GM18861 (cell line): ENCODE measurements around the gene CTAGE8.
A peak's percentile ranks its signal among the peaks of the same experiment; 100 is the strongest.
"Not testable (repeated sequence)": the region's sequence is repeated elsewhere in the genome, so short reads cannot be mapped to it uniquely, and the experiment has no call there.

ENCODE experiments used
- ATAC-seq: cut with Tn5 transposase; IDR thresholded peaks from one replicate; pipeline ENCODE4 v1.9.1; 2021; ENCODE audit not compliant: unreplicated experiment

CTAGE8 gene, protein sequence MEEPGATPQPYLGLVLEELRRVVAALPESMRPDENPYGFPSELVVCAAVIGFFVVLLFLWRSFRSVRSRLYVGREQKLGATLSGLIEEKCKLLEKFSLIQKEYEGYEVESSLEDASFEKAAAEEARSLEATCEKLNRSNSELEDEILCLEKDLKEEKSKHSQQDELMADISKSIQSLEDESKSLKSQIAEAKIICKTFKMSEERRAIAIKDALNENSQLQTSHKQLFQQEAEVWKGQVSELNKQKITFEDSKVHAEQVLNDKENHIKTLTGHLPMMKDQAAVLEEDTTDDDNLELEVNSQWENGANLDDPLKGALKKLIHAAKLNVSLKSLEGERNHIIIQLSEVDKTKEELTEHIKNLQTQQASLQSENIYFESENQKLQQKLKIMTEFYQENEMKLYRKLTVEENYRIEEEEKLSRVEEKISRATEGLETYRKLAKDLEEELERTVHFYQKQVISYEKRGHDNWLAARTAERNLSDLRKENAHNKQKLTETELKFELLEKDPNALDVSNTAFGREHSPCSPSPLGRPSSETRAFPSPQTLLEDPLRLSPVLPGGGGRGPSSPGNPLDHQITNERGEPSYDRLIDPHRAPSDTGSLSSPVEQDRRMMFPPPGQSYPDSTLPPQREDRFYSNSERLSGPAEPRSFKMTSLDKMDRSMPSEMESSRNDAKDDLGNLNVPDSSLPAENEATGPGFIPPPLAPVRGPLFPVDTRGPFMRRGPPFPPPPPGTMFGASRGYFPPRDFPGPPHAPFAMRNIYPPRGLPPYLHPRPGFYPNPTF

DNA sequence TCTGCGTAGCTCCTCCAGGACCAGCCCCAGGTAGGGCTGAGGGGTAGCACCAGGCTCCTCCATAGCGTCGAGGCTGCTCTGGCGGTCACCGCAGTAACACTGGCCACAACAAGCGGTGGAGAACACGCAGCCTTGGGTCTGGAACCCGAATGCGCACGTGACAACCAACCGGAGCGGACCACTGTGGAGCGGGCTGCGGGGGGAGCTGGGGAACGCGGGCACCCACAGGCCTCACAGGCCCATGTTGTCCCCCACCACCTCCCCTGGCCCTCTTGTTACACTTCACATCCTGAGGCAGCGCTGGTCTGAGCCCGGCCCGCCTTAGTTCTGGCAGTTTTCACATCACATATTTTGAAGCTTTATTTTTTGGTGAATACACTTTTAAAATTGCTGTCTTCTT, at the start of gene CTAGE8:
CTAGE8 (minus strand) TSS at position 101 of the 400 bp plus-strand sequence; CDS start at position 63, 38 bp downstream.
- not testable (repeated sequence) for ATAC-seq

DNA sequence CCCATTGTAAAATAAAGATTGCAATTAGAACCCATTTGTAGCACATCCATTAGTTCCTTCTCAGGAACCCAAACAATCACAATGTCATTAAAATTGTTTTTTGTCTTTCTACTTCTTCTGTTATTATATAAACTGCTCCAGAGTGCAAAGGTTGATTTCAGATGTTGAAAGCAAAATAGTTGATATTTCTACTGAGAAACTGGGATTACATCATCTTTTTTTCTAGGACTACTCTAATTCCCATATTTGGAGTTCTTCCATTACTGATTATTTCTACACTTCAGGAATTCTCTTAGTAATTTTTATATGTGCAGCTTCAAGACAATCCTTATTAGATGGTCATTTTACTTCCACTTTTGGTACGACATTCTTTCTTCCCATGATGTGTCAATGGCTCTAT, 48.4 kb upstream of the CTAGE8 start:
- ATAC-seq = not testable (repeated sequence)

DNA sequence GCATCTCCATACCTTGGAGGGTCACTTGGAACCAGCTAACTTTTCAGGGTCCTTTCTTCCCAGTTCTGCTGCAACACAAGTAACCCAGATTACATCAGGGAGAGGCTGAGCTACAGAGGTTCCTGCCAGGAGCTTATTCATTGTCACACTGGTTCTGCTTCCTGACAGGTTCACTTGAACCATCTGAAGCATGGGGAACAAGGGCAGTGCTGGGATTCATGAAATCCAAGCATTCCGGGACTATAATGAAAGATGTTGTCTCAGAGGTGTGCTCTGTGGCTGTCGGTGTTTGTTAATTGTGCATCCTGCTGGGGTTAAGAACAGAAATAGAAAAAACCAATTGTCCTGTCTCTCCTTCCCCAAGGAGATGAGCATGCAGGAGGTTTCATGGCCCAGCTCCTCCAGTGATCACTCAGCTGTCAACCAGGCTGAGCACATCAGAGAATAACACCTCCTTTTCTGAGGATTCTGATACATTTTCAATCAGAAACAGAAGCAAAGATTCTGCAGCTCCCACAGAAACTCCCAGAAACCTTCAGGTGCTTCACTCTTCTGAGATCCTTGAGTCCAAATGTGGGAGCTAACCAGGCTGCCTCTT, 42.9 kb upstream of the CTAGE8 start, which contains the start of gene OR2A1:
OR2A1 (plus strand) TSS at position 548 of the 598 bp plus-strand sequence. CDS start 5,706 bp downstream, outside the sequence.
- ATAC-seq = not testable (repeated sequence)

DNA sequence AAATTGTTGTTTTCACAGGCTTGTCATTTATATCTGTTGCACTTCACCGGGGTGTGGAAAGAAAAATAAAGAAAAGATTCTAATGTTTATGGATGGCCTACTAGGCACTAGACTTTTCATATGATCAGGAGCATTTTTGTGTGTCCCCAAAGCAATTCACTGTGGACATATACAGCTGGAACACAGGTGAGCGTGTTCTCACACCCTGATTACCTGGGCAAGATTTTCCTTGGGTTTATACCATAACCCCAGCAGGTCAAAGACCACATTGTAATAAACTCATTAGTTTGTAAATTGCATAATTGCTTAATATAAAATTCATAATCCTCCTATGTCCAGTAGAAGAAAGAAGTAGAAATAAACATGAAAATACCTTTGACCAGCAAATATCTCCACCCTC, 42.1 kb upstream of the CTAGE8 start:
- not testable (repeated sequence) for ATAC-seq

DNA sequence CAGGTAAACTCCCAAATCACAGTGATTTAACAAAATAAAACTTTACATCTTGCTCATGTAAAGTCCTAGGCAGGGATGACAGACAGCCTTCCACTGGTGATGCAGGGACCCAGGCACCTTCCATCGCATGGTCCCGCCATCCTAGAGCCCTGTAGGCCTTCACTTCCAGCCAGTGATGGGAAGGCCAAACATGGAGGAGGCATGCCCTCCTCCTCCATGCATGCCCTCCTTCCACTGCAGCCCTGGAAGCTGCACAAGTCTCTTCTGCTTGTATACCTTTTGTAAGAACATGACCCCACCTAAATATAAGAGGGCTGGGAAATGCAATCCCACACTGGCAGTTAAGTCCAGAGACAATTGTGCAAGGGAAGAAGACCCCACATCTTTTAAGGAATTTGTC, 40.6 kb upstream of the CTAGE8 start:
- ATAC-seq = not testable (repeated sequence)

DNA sequence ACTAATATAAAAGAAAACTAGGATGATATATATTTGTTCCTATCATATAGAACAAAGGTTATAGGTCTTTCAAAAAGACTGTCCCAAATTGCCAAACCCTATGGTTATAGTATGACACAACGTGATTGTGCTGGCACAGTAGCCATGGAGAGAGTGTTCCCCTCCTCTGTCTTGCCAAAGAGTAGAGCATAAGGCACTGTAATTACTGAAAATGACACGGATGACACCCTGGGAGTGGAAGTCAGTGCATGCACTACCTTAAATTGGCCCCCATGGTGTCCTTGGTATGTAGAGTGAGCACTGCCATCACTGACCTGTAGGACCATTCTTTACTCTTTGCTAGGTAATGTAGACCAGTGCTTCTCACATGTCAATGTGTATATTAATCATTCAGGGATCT, 36.1 kb upstream of the CTAGE8 start:
- ATAC-seq = not testable (repeated sequence)

DNA sequence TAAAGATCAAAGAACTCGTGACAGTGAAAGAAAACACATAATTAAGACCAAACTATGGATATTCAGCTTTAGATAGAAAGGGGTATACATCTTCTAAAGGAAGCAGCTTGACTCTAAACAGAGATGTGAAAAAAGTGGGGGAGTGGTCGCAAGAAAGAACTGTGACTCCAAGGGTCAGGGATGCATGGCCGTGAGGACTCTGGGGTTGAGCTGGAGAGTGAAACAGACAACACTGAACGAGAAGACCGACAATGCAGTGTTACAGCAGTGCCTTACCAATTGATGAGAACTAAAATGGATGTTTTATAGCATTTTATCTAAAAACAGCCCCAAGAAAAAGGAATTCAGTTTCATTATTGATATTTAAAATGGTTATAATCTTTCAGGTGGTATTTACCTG, 34.5 kb upstream of the CTAGE8 start:
- ATAC-seq = not testable (repeated sequence)

GRCh38 chr7:144302578-144303303, 33.7 kb upstream of the CTAGE8 start:
- ATAC-seq = not testable (repeated sequence)

DNA sequence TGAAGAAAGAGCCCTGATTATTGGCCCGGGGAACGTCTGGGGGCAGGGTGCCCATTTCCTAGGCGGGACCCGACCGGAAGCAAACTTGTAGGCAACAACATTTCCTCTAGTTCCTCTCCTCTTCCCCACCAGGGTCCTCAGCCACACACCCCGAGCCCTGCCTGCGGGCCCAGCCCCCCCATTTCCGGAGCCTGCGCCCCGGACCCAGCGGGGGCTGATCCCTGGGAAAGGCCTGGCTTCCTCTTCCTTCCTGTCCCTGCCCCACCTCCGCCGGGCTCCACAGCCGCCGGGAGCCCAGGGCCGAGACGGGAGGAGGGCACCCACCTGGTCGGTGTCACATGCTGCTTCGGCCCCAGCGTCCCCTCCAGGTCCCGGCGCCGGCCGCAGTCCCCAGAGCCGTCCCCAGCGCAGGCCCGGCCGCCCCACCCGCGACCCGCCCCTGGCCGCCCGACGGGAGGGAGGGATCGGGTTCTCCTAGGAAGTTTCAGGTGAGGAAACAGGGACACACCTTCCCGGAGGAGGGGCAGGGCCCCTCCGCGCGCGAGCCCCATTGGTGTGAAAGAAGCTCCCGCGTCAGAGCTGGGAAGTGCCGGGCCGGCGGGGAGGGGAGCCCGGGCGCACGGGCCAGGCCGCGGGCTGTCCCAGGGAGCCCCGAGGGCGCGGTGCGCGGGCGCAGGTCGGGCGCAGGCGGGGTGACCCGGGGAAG, 24.9 kb upstream of the CTAGE8 start:
- ATAC-seq = peak; percentile 52

DNA sequence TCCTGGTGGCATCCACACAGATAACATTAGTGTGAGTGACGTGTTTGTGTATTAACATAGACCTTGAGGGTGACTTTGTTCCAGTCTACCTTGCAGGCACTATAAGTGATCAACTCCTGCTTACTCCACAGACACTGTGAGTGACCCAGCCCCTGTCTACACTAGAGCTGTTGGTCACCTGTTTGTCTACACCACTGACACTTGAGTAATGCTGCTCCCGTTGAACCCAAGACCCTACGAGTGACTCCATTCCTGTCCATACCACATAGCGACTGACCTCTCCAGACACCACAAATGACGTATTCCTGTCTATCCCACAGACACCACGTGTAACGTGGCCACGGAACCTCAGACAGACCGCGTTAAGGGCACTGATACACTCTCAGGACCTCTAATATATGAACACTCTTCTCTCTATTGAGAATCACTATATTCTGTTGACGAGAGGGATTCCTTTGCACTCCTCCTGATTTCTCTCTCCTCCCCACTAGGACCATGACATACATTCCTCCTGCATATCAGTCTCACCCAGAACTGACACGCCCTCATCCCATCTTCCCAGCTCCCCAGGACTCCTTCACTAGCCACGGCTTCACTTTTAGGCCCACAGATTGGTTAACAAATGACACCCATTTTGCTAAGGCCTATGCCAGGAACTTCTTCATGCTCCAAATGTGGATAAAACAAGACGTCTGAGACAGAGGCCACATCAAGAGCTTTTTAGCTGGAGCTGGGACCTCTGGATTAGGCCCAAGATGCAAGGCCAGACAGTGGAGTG, 23.5 kb upstream of the CTAGE8 start:
- ATAC-seq = not testable (repeated sequence)

DNA sequence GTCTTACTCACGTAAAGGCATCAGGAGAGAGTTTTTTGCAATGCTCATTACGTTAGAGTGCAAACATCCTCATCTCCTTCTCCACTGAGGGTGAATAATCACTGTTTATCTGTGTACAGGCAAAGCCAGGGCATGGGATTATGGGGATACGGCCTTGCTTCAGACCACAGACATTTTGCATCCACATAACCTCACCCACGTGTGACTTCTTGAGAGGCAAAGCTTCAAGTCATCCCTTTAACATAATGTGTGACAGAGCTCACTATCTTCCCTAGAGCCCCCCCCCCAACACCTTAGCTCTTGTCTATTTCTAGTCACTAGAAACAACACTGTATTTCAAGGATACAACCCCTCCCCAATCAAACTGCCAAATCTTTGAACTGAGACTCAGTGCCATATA, 22.5 kb upstream of the CTAGE8 start:
- ATAC-seq = not testable (repeated sequence)

- not testable (repeated sequence) for ATAC-seq
Measured at GRCh38 chr7:144287171-144287784, 18.2 kb upstream of the CTAGE8 start.

- not testable (repeated sequence) for ATAC-seq
Measured at GRCh38 chr7:144283716-144284115, 14.6 kb upstream of the CTAGE8 start.

GRCh38 chr7:144282490-144282889, 13.4 kb upstream of the CTAGE8 start:
- ATAC-seq = not testable (repeated sequence)

DNA sequence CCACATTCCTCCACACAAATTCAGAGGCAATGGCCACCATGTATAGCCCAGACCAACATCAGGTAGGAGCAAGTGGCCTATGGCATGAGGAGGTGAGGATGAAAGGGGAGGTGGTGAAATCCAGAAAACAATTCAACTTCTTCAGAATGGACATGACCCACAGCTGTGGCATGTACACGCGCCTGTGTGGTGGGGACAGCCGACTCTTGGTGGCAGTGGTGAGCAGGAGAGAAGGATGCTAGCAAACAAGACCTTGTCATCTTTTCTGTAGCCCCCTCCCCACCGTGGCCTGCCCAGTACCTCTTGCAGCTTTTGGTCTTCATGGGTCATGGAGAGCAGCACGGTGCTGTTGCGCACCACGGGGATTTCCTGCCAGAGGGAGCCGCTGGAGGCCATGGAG, 12.9 kb upstream of the CTAGE8 start:
- not testable (repeated sequence) for ATAC-seq

DNA sequence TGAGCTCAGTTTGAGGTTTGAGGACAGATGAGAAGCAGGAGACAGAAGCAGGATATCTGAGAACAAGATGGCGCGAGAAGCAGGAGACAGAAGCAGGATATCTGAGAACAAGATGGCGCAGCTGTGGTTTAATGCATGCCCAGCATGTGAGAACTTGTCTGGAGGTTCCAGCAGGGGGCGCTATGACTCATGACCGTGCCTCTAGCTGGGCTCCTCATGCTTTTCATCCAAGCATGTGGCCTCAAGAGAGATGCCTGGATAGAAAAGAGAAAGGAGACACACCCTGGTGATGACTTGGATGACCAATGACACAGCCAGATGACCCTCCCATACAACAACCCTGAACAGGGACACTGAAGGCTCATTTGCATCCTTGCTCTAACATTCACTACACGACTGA, 10.9 kb upstream of the CTAGE8 start:
- ATAC-seq = not testable (repeated sequence)

GRCh38 chr7:144275281-144275680, 6.2 kb upstream of the CTAGE8 start:
- not testable (repeated sequence) for ATAC-seq

DNA sequence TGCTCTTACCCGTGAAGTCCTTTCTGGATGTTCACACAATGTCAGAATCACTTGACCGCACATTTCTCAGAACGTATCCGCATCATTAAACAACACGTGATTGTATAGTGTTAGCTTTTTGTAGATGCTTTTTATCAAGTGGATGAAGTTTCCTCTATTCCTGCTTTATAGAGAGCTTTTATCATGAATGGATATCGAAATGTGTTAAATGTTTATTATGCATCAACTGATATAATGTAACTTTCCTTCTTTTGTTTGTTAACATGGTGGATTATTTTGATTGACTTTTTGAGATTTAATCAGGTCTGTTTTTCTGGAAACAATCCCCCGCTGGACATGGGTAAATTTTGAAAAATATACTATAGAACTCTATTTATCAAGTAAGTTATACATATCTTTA, 4.4 kb downstream of the CTAGE8 start, which contains the start of gene OR2A7:
OR2A7 (minus strand) TSS at position 101 of the 400 bp plus-strand sequence. CDS start 5,164 bp downstream, outside the sequence.
- ATAC-seq = not testable (repeated sequence)

GRCh38 chr7:144262128-144262527, 7.0 kb downstream of the CTAGE8 start:
- not testable (repeated sequence) for ATAC-seq
